GM18507 (cell line): ENCODE data around the gene INPP5J.
"Not testable (repeated sequence)": the region's sequence is repeated elsewhere in the genome, so short reads cannot be mapped to it uniquely, and the experiment has no call there.

Experiments
- DNase-seq: peaks from one replicate; pipeline ENCODE4 v3.0.0; 2011; ENCODE audit warnings: low read depth; ENCODE audit not compliant: insufficient read length; ENCODE audit errors: extremely low spot score
- FAIRE-seq: peaks from 2 replicates; lab custom pipeline; 2011; peaks lifted over from hg19 to GRCh38; lab: Jason Lieb, UNC

The INPP5J gene

DNA sequence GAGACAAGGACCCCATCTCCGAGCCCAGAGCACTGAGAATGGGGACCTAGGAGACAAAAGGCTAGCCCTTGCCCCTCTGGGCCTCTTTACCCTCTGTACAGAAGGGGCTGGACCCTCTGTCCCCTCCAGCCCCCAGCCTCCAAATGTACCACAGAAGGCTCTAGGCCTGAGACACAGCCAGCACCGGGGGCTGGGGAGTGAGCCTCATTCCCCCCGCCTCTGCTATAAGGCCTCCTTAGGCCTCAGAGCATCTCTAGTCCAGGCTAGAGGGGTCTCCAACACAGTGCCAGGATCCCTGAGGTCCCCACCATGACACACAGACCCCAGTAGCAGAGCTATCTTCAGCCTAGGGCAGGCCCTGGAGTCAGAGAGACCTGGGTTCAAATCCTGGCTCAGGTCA lies 36.8 kb upstream of the INPP5J start:
- DNase-seq = no peak
- no peak for FAIRE-seq

GRCh38 chr22:31086703-31087330 lies 35.9 kb upstream of the INPP5J start:
- FAIRE-seq = no peak
- DNase-seq = no peak

GRCh38 chr22:31087744-31088215 lies 35.0 kb upstream of the INPP5J start:
- DNase-seq (no peak), FAIRE-seq (no peak)

GRCh38 chr22:31088233-31088986 lies 34.4 kb upstream of the INPP5J start:
- DNase-seq = no peak
- no peak for FAIRE-seq

DNA sequence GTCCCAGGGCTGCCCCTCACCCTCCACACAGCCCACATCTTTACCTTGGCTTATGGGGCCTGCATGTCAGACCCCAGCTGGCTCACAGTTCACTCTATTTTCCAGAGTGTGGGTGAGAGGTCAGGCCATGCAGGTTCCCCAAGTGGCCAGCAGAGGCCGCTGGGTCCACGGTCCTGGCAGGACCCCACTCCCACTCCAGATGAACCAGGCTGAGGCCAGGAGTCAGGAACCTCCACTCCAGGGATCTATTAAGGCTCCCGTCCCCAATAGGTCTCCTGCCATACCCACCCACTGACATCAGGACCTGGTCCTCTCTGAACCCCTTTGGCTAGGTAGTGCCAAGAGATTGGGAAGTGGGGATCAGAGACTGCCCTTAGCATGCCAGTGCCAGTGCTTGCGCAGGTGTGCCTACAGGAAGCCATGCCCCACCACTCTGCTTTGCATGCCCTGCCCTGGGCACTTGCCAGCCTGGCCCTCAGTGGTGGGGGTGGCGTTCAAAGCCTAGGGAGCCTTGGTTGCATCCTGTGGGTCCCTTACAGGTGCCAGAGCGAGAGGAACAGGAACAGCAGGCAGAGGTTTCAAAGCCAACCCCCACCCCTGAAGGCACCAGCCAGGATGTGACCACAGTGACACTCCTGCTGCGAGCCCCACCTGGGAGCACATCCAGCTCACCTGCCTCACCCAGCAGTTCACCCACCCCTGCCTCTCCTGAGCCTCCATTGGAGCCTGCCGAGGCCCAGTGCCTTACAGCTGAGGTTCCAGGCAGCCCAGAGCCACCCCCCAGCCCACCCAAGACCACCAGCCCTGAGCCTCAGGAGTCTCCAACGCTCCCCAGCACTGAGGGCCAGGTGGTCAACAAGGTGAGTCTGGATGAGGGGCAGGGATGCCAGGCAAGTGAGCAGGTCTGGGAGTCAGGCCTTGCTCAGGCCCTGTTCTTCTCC lies 33.3 kb upstream of the INPP5J start:
- DNase-seq (peak; percentile 37), FAIRE-seq (peak; percentile 62)

DNA sequence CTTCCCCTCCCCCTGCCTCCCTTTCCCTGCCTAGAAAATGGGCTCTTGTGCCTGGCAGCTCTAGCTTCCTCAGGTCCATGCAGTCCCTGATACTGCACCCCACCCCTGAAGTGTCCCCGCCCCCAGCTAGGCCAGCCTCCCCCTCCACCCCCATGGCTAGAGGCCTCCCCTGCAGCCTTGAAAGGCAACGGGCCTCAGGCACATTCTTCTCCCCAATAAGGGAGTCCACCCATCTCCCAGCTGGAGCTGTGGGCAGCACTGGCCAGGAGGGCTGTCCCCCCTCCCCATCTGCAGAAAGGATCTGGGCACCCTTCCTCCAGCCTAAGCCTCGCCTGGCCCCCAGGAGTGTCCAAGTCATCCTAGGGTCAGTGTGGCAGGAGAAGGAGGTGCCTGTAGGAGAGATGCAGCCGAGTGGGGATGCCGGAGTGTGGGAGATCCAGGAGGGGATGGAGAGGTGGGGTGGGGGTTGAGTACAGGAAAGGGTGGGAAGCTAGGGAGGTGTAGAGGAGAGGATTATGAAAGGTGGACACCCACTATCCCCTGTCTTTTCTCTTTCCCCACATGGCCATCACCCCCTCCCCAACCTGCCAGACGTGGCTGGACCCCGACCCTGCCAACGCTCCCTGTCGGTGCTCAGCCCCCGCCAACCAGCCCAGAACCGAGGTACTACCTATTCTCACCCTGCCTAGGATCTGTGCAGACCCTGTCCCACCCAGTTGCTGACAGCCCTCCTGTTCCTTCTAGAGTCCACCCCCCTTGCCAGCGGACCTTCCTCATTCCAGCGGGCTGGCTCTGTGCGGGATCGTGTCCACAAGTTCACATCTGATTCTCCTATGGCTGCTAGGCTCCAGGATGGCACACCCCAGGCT lies 32.3 kb upstream of the INPP5J start:
- FAIRE-seq (no peak), DNase-seq (no peak)

- FAIRE-seq (no peak), DNase-seq (no peak)
Observed at GRCh38 chr22:31091106-31091975, 31.4 kb upstream of the INPP5J start.

DNA sequence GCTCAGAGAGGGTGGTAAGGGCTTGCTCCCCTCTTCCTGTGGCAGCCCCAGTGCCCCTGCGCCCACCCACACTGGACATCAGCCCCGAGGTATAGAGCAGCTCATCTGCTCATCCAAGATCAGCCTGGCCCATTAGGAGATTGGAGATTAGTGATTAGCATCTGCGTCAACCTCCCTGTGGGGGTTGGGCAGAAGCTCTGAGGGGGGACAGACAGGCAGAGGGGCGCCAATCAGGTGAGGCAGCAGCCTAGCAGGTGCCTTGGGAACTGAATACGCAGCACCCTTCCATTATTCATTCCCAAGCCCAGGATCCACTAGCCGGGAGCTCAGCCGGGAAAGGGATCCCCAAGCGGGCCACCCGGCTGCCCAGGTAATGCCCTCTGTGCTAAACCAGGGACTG lies 30.6 kb upstream of the INPP5J start:
- FAIRE-seq (no peak), DNase-seq (no peak)

DNA sequence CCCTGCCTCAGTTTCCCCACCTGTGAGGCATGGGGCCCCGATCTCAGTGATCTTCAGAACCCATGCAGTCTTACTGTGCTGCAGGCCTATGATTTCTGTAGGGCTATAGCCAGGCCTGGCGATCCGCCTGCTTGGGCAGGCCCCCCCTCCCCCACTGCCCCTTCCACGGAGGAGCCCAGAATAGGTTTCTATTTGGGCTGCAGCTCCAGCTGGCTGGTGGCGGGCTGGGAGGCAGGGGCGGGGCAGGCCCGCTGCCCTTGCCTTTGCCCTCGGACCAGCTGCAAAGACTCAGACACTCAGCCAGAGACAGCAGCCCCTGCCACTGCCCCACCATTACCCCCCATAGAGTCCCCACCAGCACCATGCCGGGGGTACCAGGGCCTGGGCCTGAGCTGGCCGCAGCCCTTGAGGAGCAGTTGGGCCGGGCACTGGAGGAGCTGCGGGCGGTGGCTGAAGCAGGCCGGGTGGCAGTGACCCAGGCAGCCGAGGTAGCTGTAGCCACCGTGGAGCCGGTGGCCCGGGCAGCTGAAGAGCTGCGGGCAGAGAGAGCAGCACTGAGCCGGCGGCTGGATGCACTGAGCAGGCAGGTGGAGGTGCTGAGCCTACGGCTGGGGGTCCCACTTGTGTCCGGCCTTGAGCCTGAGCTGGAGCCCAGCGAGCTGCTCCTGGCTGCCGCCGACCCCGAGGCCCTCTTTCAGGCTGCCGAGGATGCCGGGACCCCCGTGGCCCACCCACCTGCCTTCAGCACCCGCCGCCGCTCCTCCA lies 29.5 kb upstream of the INPP5J start:
- no peak for DNase-seq
- FAIRE-seq = no peak

- FAIRE-seq = no peak
- no peak for DNase-seq
Observed at GRCh38 chr22:31094021-31094551, 28.7 kb upstream of the INPP5J start.

DNA sequence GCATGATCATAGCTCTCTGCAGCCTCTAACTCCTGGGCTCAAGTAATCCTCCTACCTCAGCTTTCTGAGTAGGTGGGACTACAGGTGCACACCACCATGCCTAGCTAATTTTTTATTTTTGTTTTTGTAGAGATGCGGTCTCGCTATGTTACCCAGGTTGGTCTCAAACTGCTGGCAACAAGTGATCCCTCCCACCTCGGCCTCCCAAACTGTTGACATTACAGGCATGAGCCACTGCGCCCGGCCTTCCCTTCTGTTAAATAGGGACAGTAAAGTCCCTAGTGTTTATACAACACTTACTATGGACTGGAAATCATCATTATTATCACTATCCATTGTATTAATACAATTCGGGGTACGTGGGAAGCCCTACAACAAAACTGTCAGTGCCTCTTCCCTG lies 28.0 kb upstream of the INPP5J start:
- DNase-seq (no peak), FAIRE-seq (no peak)

DNA sequence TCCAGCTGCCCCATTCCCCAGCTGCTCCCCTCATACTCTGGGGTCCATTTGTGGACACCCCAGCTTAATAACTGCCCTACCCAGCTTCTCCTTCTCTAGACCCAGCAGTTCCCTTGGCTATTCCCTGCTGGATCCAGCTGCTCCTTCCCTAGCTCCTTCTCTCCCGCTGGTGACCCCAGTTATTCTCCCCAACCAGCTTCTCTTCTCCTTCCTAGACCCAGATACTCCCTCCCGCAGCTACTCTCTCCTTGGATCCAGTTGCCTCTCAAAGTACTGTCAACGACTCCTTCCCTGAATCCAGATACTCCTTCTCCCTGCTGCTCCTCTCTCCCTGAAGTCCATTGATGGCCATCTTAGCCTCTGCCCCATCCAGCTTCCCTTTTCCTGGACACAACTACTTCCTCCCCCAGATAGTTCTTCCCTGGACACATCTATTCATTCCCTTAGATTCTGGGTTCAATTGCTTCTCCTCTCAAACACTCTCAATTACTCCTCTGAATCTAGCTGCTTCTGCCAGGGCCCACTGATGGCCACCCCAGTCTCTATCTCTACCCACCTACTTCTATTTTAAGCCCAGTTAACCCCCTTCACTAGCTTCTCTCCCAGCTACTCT lies 27.0 kb upstream of the INPP5J start:
- DNase-seq (no peak), FAIRE-seq (no peak)

GRCh38 chr22:31096657-31097279 lies 26.0 kb upstream of the INPP5J start:
- no peak for DNase-seq
- no peak for FAIRE-seq

DNA sequence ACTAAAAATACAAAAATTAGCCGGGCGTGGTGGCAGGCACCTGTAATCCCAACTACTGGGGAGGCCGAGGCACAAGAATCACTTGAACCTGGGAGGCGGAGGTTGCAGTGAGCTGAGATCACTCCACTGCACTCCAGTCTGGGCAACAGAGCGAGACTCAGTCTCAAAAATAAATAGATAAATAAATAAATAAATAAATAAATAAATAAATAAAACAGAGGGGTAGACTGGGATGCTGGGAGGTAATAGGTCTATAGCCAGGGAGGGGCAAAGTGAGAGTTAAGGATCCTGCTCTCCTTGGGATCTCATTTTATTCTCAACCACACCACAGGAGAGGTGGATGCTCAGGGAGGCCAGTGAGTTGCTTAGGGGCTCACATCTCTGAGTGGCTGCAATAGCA lies 25.2 kb upstream of the INPP5J start:
- not testable (repeated sequence) for FAIRE-seq, DNase-seq

DNA sequence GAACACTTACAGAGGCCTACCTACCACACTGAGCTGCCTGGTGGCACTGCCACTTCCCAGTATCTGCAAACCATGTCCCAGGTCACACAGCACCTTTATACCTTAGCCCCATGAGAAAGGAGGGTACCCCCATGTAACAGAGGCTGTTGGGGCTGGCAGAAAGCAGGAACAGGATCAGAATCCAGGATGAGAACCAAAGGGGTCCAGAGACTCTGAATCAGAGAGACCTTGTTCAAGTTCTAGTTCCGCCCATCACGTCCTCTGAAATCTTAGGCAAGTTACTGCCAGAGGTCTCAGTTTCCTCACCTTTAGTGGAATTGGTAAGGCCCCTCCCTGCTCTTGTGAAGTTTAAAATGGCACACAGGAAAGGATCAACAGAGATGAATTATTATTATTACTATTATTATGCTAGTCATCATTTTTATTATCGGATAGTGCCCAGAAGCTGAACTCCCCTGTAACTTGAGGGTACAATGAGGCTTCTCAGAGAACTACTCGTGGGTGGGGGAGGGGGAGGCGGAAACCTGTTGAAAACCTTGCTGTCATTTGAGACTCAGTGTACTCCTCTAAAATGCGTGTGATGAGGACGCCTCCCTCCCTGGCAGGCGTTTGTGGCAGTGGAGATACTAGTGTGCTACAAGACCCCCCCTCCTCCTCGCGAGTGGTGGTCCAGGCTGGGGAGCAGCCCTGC lies 24.7 kb upstream of the INPP5J start:
- no peak for DNase-seq
- FAIRE-seq = no peak

DNA sequence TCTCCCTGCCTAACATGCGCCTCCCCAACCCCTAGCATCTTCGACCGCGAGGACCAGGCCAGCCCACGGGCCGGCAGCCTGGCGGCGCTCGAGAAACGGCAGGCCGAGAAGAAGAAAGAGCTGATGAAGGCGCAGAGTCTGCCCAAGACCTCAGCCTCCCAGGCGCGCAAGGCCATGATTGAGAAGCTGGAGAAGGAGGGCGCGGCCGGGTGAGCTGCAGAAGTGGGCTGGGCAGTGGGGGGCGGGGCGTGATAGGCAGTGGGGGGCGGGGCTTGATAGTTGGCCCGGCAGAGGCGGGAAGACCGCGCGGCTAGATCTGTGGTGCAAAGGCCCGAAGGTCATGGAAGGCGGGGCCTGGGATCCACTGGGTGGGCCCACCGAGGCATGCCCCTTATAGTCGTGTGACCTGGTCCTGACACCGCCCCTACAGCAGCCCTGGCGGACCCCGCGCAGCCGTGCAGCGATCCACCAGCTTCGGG lies 24.1 kb upstream of the INPP5J start:
- no peak for FAIRE-seq
- no peak for DNase-seq
